Peyer's patch (tissue), 4 donors: ENCODE results near the gene TMPRSS15. TPM values are rescaled to one million over a fixed set of nuclear protein-coding genes. Genes with fewer than 3 reads are reported as not detected.

Experiments used
- DNase-seq, 3 donors: peaks; one replicate each; pipeline ENCODE4 v3.0.0-alpha.2; 2017 to 2019
- H3K27ac ChIP-seq, 4 donors: fragments of 200-600 bp; sonication (generic); one replicate each; pipeline ENCODE4 v1.5.1; 2016 to 2019
- H3K27me3 ChIP-seq, 2 donors: fragments of 200-600 bp; sonication (generic); one replicate each; pipeline ENCODE4 v1.5.1; 2019
- H3K36me3 ChIP-seq, 3 donors: fragments of 200-600 bp; sonication (generic); one replicate each; pipeline ENCODE4 v1.5.1; 2016 to 2019
- H3K4me1 ChIP-seq, 4 donors: fragments of 200-600 bp; sonication (generic); one replicate each; pipeline ENCODE4 v1.5.1; 2016 to 2019
- H3K4me3 ChIP-seq, 4 donors: fragments of 200-600 bp; sonication (generic); 1 replicate in 3 of 4; 2 replicates in 1 of 4; pipeline ENCODE4 v1.5.1; 2016 to 2019; ENCODE audit warnings: mild to moderate bottlenecking in 1 of 4
- H3K9me3 ChIP-seq, 4 donors: fragments of 200-600 bp; sonication (generic); one replicate each; pipeline ENCODE4 v1.5.1; 2016 to 2019; ENCODE audit warnings: mild to moderate bottlenecking in 1 of 4
- POLR2A ChIP-seq, 2 donors: fragments of 450-650 bp; IDR thresholded peaks; one replicate each; pipeline ENCODE4 v1.5.1; 2017; ENCODE audit warnings: antibody characterized with exemption in 2 of 2, mild to moderate bottlenecking in 2 of 2, moderate library complexity in 2 of 2
- total RNA-seq, 4 donors: library from RNA; depleted of rRNA; stranded (reverse); fragments of >200 nt; gene quantifications; one replicate each; pipeline ENCODE4 v1.1.0, GENCODE V29; 2016
- TF ChIP-seq, protein P1 (sequence below), 6 experiments: fragments of 450-650 bp in 4 of 6; fragments of 200-600 bp in 2 of 6; sonication (generic) in 1 of 6; IDR thresholded peaks; one replicate each; pipeline ENCODE4 v1.5.1; 2017 to 2019; ENCODE audit warnings: antibody characterized with exemption in 6 of 6, mild to moderate bottlenecking in 3 of 6, moderate library complexity in 1 of 6

The TMPRSS15 gene
- total RNA-seq, 4 donors from 2014 or later: 18.0 to 70.0 (median 39.9) TPM; not detected in 1

GRCh38 chr21:18294100-18294499 is 109.5 kb downstream of the TMPRSS15 start:
- DNase-seq: no peak
- no peaks in the 10 kb centered on the region for H3K9me3 ChIP-seq
- H3K4me1 ChIP-seq: no peaks in the 10 kb centered on the region
- no peak overlapping the region for H3K4me3 ChIP-seq
- H3K36me3 ChIP-seq: no peaks in the 10 kb centered on the region
- H3K27ac ChIP-seq: no peak overlapping the region
- no peak for TF ChIP-seq POLR2A (IDR thresholded peaks at IDR 0.05)
- TF ChIP-seq, protein P1, sequence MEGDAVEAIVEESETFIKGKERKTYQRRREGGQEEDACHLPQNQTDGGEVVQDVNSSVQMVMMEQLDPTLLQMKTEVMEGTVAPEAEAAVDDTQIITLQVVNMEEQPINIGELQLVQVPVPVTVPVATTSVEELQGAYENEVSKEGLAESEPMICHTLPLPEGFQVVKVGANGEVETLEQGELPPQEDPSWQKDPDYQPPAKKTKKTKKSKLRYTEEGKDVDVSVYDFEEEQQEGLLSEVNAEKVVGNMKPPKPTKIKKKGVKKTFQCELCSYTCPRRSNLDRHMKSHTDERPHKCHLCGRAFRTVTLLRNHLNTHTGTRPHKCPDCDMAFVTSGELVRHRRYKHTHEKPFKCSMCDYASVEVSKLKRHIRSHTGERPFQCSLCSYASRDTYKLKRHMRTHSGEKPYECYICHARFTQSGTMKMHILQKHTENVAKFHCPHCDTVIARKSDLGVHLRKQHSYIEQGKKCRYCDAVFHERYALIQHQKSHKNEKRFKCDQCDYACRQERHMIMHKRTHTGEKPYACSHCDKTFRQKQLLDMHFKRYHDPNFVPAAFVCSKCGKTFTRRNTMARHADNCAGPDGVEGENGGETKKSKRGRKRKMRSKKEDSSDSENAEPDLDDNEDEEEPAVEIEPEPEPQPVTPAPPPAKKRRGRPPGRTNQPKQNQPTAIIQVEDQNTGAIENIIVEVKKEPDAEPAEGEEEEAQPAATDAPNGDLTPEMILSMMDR (IDR thresholded peaks at IDR 0.05): no peak
- H3K27me3 ChIP-seq: no peaks in the 10 kb centered on the region

- Histone ChIP-seq H3K36me3 (no peaks in the 10 kb centered on the region), H3K4me1 (no peaks in the 10 kb centered on the region), H3K4me3 (no peak overlapping the region), H3K27me3 (no peaks in the 10 kb centered on the region), H3K27ac (no peak overlapping the region), H3K9me3 (no peaks in the 10 kb centered on the region)
- no peak for TF ChIP-seq POLR2A (IDR thresholded peaks at IDR 0.05)
- TF ChIP-seq, protein P1 (IDR thresholded peaks at IDR 0.05): no peak
- no peak for DNase-seq
These were observed 113.7 kb downstream of the TMPRSS15 start for GRCh38 chr21:18289876-18290275.

GRCh38 chr21:18285379-18285778 is 118.2 kb downstream of the TMPRSS15 start:
- no peak overlapping the region for H3K27ac ChIP-seq
- no peak for TF ChIP-seq POLR2A (IDR thresholded peaks at IDR 0.05)
- TF ChIP-seq, protein P1 (IDR thresholded peaks at IDR 0.05): no peak
- no peak overlapping the region for H3K4me3 ChIP-seq
- DNase-seq: no peak
- H3K4me1 ChIP-seq: no peaks in the 10 kb centered on the region
- H3K27me3 ChIP-seq: no peaks in the 10 kb centered on the region
- H3K36me3 ChIP-seq: no peaks in the 10 kb centered on the region
- no peaks in the 10 kb centered on the region for H3K9me3 ChIP-seq

DNA sequence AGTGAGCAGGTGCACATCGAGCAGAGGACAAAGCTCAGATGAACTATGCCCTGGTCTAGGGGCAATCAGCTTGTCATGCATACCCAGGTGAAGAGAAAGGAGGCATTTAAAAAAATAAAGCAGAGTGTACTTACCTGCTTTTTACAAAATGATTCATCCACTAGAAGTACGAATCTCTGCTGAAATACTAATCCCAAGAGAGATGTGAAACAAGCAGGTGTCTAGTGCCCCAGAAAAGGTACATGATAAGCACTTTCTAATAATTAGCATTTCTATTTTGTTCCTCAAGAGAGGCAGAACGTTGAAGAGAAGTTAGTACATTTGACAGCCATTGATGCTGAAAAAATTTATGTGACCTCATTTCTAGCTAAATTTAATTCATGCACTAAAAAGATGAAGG is 127.8 kb downstream of the TMPRSS15 start:
- no peaks in the 10 kb centered on the region for H3K9me3 ChIP-seq
- no peak overlapping the region for H3K27ac ChIP-seq
- H3K27me3 ChIP-seq: no peaks in the 10 kb centered on the region
- no peaks in the 10 kb centered on the region for H3K36me3 ChIP-seq
- TF ChIP-seq, protein P1 (IDR thresholded peaks at IDR 0.05): no peak
- TF ChIP-seq POLR2A (IDR thresholded peaks at IDR 0.05): no peak
- DNase-seq: no peak
- no peaks in the 10 kb centered on the region for H3K4me1 ChIP-seq
- H3K4me3 ChIP-seq: no peak overlapping the region

DNA sequence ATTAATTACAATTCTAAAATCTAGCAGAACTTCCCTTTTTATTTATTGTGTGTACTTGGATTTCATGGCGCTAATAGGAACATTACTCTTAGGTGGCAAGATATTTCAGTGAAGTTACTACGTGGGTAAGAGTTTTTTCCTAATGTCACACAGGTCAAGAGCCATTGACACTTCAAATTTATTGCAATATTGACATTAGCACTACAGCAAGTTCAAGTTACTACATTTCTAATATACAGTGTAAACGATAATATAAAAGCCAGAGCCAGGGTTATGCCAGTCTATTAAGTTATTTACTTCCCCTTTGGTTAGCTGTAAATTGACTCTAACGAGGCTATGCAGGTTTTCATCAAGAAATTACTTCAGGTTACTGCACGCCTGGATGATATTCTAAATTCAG is 129.2 kb downstream of the TMPRSS15 start:
- no peak for TF ChIP-seq POLR2A (IDR thresholded peaks at IDR 0.05)
- TF ChIP-seq, protein P1 (IDR thresholded peaks at IDR 0.05): no peak
- Histone ChIP-seq H3K9me3 (no peaks in the 10 kb centered on the region), H3K27ac (no peak overlapping the region), H3K36me3 (no peaks in the 10 kb centered on the region), H3K27me3 (no peaks in the 10 kb centered on the region), H3K4me3 (no peak overlapping the region), H3K4me1 (no peaks in the 10 kb centered on the region)
- DNase-seq: no peak

GRCh38 chr21:18273400-18273799 is 130.2 kb downstream of the TMPRSS15 start:
- DNase-seq: no peak
- TF ChIP-seq, protein P1 (IDR thresholded peaks at IDR 0.05): no peak
- TF ChIP-seq POLR2A (IDR thresholded peaks at IDR 0.05): no peak

More at GRCh38 chr21:18273400-18273799, 130.2 kb downstream of the TMPRSS15 start:
- Histone ChIP-seq H3K27ac (no peak overlapping the region), H3K27me3 (no peaks in the 10 kb centered on the region), H3K36me3 (no peaks in the 10 kb centered on the region), H3K9me3 (no peaks in the 10 kb centered on the region), H3K4me1 (no peaks in the 10 kb centered on the region), H3K4me3 (no peak overlapping the region)
